ENCODE results near the gene NXT1.
"Not testable (repeated sequence)": the region's sequence is repeated elsewhere in the genome, so short reads cannot be mapped to it uniquely, and the experiment has no call there.

Gene NXT1

GRCh38 chr20:23350196-23350903 is at the start of gene NXT1:
NXT1 (plus strand) TSS chr20:23350791; CDS start chr20:23354042, 3,251 bp downstream.
- peak; percentile 97 for DNase-seq

GRCh38 chr20:23301436-23302050 is 49.0 kb upstream of the NXT1 start:
- DNase-seq: no peak

GRCh38 chr20:23302386-23302785 is 48.2 kb upstream of the NXT1 start:
- DNase-seq: no peak

GRCh38 chr20:23302801-23303200 is 47.8 kb upstream of the NXT1 start:
- no peak for DNase-seq

GRCh38 chr20:23303325-23304102 is 47.1 kb upstream of the NXT1 start:
- no peak for DNase-seq

GRCh38 chr20:23304616-23305015 is 46.0 kb upstream of the NXT1 start:
- no peak for DNase-seq

GRCh38 chr20:23305098-23305497 is 45.5 kb upstream of the NXT1 start:
- DNase-seq: no peak

- DNase-seq: not testable (repeated sequence)
These were observed 43.2 kb upstream of the NXT1 start for GRCh38 chr20:23307393-23307792.

- DNase-seq: no peak
These were observed 42.6 kb upstream of the NXT1 start for GRCh38 chr20:23308024-23308423.

GRCh38 chr20:23308908-23309307 is 41.7 kb upstream of the NXT1 start:
- DNase-seq: no peak

- DNase-seq: no peak
These were observed 40.8 kb upstream of the NXT1 start for GRCh38 chr20:23309781-23310180.

- DNase-seq: no peak
These were observed 38.6 kb upstream of the NXT1 start for GRCh38 chr20:23311947-23312506.

- no peak for DNase-seq
These were observed 37.3 kb upstream of the NXT1 start for GRCh38 chr20:23313271-23313670.

- no peak for DNase-seq
These were observed 35.9 kb upstream of the NXT1 start for GRCh38 chr20:23314699-23315098.

GRCh38 chr20:23315099-23315498 is 35.5 kb upstream of the NXT1 start:
- no peak for DNase-seq

GRCh38 chr20:23316626-23317025 is 34.0 kb upstream of the NXT1 start:
- DNase-seq: no peak

- DNase-seq: no peak
These were observed 33.5 kb upstream of the NXT1 start for GRCh38 chr20:23317081-23317480.

- DNase-seq: no peak
These were observed 32.2 kb upstream of the NXT1 start for GRCh38 chr20:23318347-23318746.

- DNase-seq: no peak
These were observed 30.3 kb upstream of the NXT1 start for GRCh38 chr20:23320317-23320716.

GRCh38 chr20:23325107-23325506 is 25.5 kb upstream of the NXT1 start:
- DNase-seq: no peak

- DNase-seq: no peak
These were observed 23.8 kb upstream of the NXT1 start for GRCh38 chr20:23326774-23327173.

GRCh38 chr20:23327617-23328333 is 22.8 kb upstream of the NXT1 start:
- no peak for DNase-seq
